Measurements from ENCODE around the gene NPRL2. TPM values are rescaled to one million over a fixed set of nuclear protein-coding genes. Genes with fewer than 3 reads are reported as not detected.
A peak's percentile ranks its signal among the peaks of the same experiment; 100 is the strongest.

Gene NPRL2
- total and polyA plus RNA-seq, 2 of the 8 experiments (the other 6 are each of a cell fraction or from before 2014, with no cell fraction given): 28.4 to 51.4 TPM

GRCh38 chr3:50358911-50359759, 8.6 kb upstream of the NPRL2 start, which contains the start of gene TMEM115 (continued):
- TF ChIP-seq USF2 (IDR thresholded peaks at IDR 0.05; ENCODE audit: low read length): no peak
- peak; percentile 80; the same call in 1 of the 2 replicates for TF ChIP-seq SP4 (IDR thresholded peaks at IDR 0.05; ENCODE audit: low read length)
- peak; percentile 44 for TF ChIP-seq SAP30 (IDR thresholded peaks at IDR 0.05; ENCODE audit: insufficient read depth, insufficient replicate concordance, low read length)
- 0 out of 2 replicates have a peak, but pooled peaks have one; percentile 49 for TF ChIP-seq E2F6 (IDR thresholded peaks at IDR 0.05)
- TF ChIP-seq RNF2 (IDR thresholded peaks at IDR 0.05; ENCODE audit: borderline replicate concordance, low read depth, low read length, missing control alignments, poor library complexity, severe bottlenecking): no peak
- TF ChIP-seq TCF12 (IDR thresholded peaks at IDR 0.05; ENCODE audit: low read depth, low read length): 0 out of 2 replicates have a peak, but pooled peaks have one; percentile 69
- no peak for TF ChIP-seq ATF2 (IDR thresholded peaks at IDR 0.05; ENCODE audit: low read length)
- no peak for TF ChIP-seq POLR2A (IDR thresholded peaks at IDR 0.05; ENCODE audit: control extremely low read depth in 1 of 2, low read depth in 2 of 2, low read length in 2 of 2)
- TF ChIP-seq JUND (IDR thresholded peaks at IDR 0.05; ENCODE audit: low read length): no peak
- no peak; the same call in 1 of the 2 replicates for TF ChIP-seq KDM5A (IDR thresholded peaks at IDR 0.05; ENCODE audit: low read length)
- TF ChIP-seq FOSL1 (IDR thresholded peaks at IDR 0.05; ENCODE audit: insufficient read depth, low read depth, low read length): no peak
- TF ChIP-seq MAX (IDR thresholded peaks at IDR 0.05): no peak; the same call in 1 of the 2 replicates
- TF ChIP-seq NRF1 (IDR thresholded peaks at IDR 0.05; ENCODE audit: low read depth, low read length): peak; percentile 78
- no peak for TF ChIP-seq CEBPB (IDR thresholded peaks at IDR 0.05; ENCODE audit: low read depth, low read length)
- TF ChIP-seq BACH1 (IDR thresholded peaks at IDR 0.05; ENCODE audit: low read length): no peak
- TF ChIP-seq ZNF274 (IDR thresholded peaks at IDR 0.05; ENCODE audit: borderline replicate concordance, extremely low read depth, low read length): no peak
- TF ChIP-seq CREB1 (IDR thresholded peaks at IDR 0.05): peak; percentile 84
- TF ChIP-seq BCL11A (IDR thresholded peaks at IDR 0.05; ENCODE audit: low read depth in 2 of 2, low read length in 2 of 2): no peak
- no peak for TF ChIP-seq SIRT6 (IDR thresholded peaks at IDR 0.05; ENCODE audit: low read length)
- TF ChIP-seq TAF1 (IDR thresholded peaks at IDR 0.05; ENCODE audit: low read depth, low read length): peak; percentile 72
- peak; percentile 68 for TF ChIP-seq CHD2 (IDR thresholded peaks at IDR 0.05; ENCODE audit: low read length)

Data from H1 (cell line).